AG04449 (cell line): ENCODE measurements around the gene MME.

ENCODE experiments used
- CTCF ChIA-PET: fragments of 350-600 bp; formaldehyde crosslinking; extraction: SDS; loops from one replicate; lab custom pipeline; 2021; ENCODE audit warnings: antibody characterized with exemption; lab: Yijun Ruan, JAX
- POLR2A ChIA-PET: fragments of 400-600, 350-600 bp; formaldehyde crosslinking; extraction: SDS; loops from one replicate; lab custom pipeline; 2020; ENCODE audit warnings: antibody characterized with exemption, inconsistent platforms; lab: Yijun Ruan, JAX
- DNase-seq: peaks from one replicate; pipeline ENCODE4 v3.0.0-alpha.2; 2010; ENCODE audit warnings: low read depth, low spot score
- H3K4me3 ChIP-seq: 2 replicates; pipeline ENCODE4 v1.5.1; 2011; ENCODE audit warnings: low read depth, mild to moderate bottlenecking, control low read depth, low read length
- CTCF ChIP-seq: IDR thresholded peaks from one replicate; pipeline ENCODE4 v1.5.1; 2011; ENCODE audit warnings: mild to moderate bottlenecking, moderate library complexity, low read length, control low read depth, inconsistent platforms; ENCODE audit not compliant: insufficient read depth; ENCODE audit errors: missing control alignments

The MME gene

GRCh38 chr3:155135003-155135402, 54.9 kb downstream of the MME start:
- ChIA-PET POLR2A (no interaction called here), CTCF (no interaction called here)
- DNase-seq: no peak
- no peak for TF ChIP-seq CTCF
- no peak overlapping the region for H3K4me3 ChIP-seq

- H3K4me3 ChIP-seq: no peak overlapping the region
- no peak for DNase-seq
- CTCF ChIA-PET: interaction anchor here (0.6 to 1.0 kb wide), 3 partner anchors 183 to 234 kb away, joined by 3 read pairs; no protein-coding TSS in a partner anchor
- TF ChIP-seq CTCF: no peak
- POLR2A ChIA-PET: no interaction called here
These were observed 58.6 kb downstream of the MME start for GRCh38 chr3:155138677-155139076.

- no peak for TF ChIP-seq CTCF
- DNase-seq: no peak
- no peak overlapping the region for H3K4me3 ChIP-seq
- ChIA-PET CTCF (no interaction called here), POLR2A (no interaction called here)
These were observed 67.5 kb downstream of the MME start for GRCh38 chr3:155147588-155147987.

GRCh38 chr3:155149494-155149893, 69.4 kb downstream of the MME start:
- no peak for TF ChIP-seq CTCF
- no peak for DNase-seq
- no peak overlapping the region for H3K4me3 ChIP-seq
- ChIA-PET CTCF (no interaction called here), POLR2A (no interaction called here)

GRCh38 chr3:155153242-155154186, 73.4 kb downstream of the MME start:
- no peak for DNase-seq
- no peak overlapping the region for H3K4me3 ChIP-seq
- TF ChIP-seq CTCF: no peak
- CTCF ChIA-PET: no interaction called here
- POLR2A ChIA-PET: no interaction called here

- DNase-seq: no peak
- ChIA-PET CTCF (no interaction called here), POLR2A (no interaction called here)
- no peak overlapping the region for H3K4me3 ChIP-seq
- TF ChIP-seq CTCF: no peak
These were observed 74.1 kb downstream of the MME start for GRCh38 chr3:155154255-155154654.
